Effector memory CD4-positive, alpha-beta T cell (primary cell): ENCODE measurements around the gene RP2.

ENCODE experiments used
- DNase-seq, 3 donors: peaks; one replicate each; pipeline ENCODE4 v3.0.0-alpha.2; 2020
- H3K27ac ChIP-seq: 2 replicates; pipeline ENCODE4 v1.7.0; 2013; ENCODE audit warnings: mild to moderate bottlenecking, low read length, moderate library complexity; ENCODE audit not compliant: insufficient read depth, poor library complexity, severe bottlenecking
- H3K27me3 ChIP-seq: replicated peaks from 2 replicates; pipeline ENCODE4 v1.7.0; 2013; ENCODE audit warnings: mild to moderate bottlenecking, low read length; ENCODE audit not compliant: insufficient read depth, control insufficient read depth, poor library complexity, severe bottlenecking
- H3K36me3 ChIP-seq: 2 replicates; pipeline ENCODE4 v1.7.0; 2013; ENCODE audit warnings: mild to moderate bottlenecking, low read length, moderate library complexity; ENCODE audit not compliant: control insufficient read depth, insufficient read depth
- H3K4me1 ChIP-seq: 2 replicates; pipeline ENCODE4 v1.7.0; 2013; ENCODE audit warnings: low read length, mild to moderate bottlenecking; ENCODE audit not compliant: control insufficient read depth, insufficient read depth, poor library complexity, severe bottlenecking
- H3K4me3 ChIP-seq: 2 replicates; pipeline ENCODE4 v1.7.0; 2013; ENCODE audit warnings: low read length, low read depth, mild to moderate bottlenecking; ENCODE audit not compliant: insufficient read depth, poor library complexity, severe bottlenecking
- H3K9me3 ChIP-seq: 2 replicates; pipeline ENCODE4 v1.7.0; 2013; ENCODE audit warnings: mild to moderate bottlenecking, low read length, moderate library complexity; ENCODE audit not compliant: control insufficient read depth

The RP2 gene

GRCh38 chrX:46841346-46841745, 4.5 kb downstream of the RP2 start:
- H3K4me3 ChIP-seq = no peak overlapping the region
- H3K9me3 ChIP-seq = no peaks in the 10 kb centered on the region
- no peak for DNase-seq
- no peaks in the 10 kb centered on the region for H3K4me1 ChIP-seq
- H3K27ac ChIP-seq = no peak overlapping the region
- no peaks in the 10 kb centered on the region for H3K27me3 ChIP-seq
- no peaks in the 10 kb centered on the region for H3K36me3 ChIP-seq

DNA sequence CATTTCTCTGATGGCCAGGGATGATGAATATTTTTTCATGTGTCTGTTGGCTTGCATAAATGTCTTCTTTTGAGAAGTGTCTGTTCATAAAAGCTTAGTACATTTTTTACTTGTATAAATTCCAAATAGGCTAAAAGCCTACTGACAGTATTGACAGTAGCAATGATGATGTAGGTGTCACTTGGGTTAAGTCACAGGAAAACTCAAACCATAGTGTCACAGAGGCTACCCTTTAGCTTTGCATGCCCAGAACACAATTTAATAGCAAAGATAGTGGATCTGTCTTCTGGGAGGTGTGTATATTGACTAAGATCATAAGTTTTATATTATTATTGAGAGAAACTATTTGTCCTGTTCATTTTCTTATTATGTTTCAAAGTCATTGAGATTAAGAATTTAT, 8.1 kb downstream of the RP2 start:
- H3K9me3 ChIP-seq = no peaks in the 10 kb centered on the region
- no peak overlapping the region for H3K4me3 ChIP-seq
- no peak for DNase-seq
- no peak overlapping the region for H3K27ac ChIP-seq
- no peaks in the 10 kb centered on the region for H3K36me3 ChIP-seq
- no peaks in the 10 kb centered on the region for H3K27me3 ChIP-seq
- H3K4me1 ChIP-seq = no peaks in the 10 kb centered on the region

- Histone ChIP-seq H3K27ac (no peak overlapping the region), H3K4me1 (no peaks in the 10 kb centered on the region), H3K4me3 (no peak overlapping the region), H3K27me3 (no peaks in the 10 kb centered on the region), H3K9me3 (no peaks in the 10 kb centered on the region), H3K36me3 (peaks cover 4% of the 10 kb centered on the region)
- no peak for DNase-seq
Measured at GRCh38 chrX:46849933-46850332, 13.1 kb downstream of the RP2 start.

- no peaks in the 10 kb centered on the region for H3K27me3 ChIP-seq
- H3K36me3 ChIP-seq = peaks cover 4% of the 10 kb centered on the region
- H3K27ac ChIP-seq = no peak overlapping the region
- no peaks in the 10 kb centered on the region for H3K9me3 ChIP-seq
- no peak for DNase-seq
- H3K4me3 ChIP-seq = no peak overlapping the region
- no peaks in the 10 kb centered on the region for H3K4me1 ChIP-seq
Measured at GRCh38 chrX:46850771-46851170, 13.9 kb downstream of the RP2 start.

- H3K4me1 ChIP-seq = no peaks in the 10 kb centered on the region
- no peak for DNase-seq
- H3K36me3 ChIP-seq = peaks cover 4% of the 10 kb centered on the region
- no peak overlapping the region for H3K27ac ChIP-seq
- H3K9me3 ChIP-seq = no peaks in the 10 kb centered on the region
- H3K4me3 ChIP-seq = no peak overlapping the region
- H3K27me3 ChIP-seq = no peaks in the 10 kb centered on the region
Measured at GRCh38 chrX:46856483-46856882, 19.6 kb downstream of the RP2 start.

DNA sequence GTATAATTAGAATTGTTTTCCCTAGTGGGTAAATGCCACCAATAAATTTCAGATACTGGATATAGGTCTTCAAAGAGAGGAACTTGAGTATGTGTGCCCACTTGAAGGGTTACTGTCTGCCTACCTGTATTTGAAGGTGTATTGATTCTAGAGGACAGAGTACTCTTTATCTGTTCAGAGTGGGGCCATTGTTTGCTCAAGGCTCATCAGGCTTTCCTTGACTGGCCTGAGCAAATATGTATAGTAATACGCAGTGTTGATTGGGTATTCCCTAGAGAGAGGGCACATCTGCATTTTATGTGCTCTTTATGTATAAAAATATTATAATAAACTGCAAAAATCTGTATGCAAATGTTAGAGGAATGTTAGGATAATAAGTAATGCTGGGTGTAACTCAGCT, 23.7 kb downstream of the RP2 start:
- Histone ChIP-seq H3K27me3 (no peaks in the 10 kb centered on the region), H3K27ac (no peak overlapping the region), H3K4me1 (no peaks in the 10 kb centered on the region), H3K36me3 (no peaks in the 10 kb centered on the region), H3K9me3 (no peaks in the 10 kb centered on the region), H3K4me3 (no peak overlapping the region)
- no peak for DNase-seq

- H3K4me1 ChIP-seq = no peaks in the 10 kb centered on the region
- no peaks in the 10 kb centered on the region for H3K9me3 ChIP-seq
- no peak overlapping the region for H3K27ac ChIP-seq
- no peak overlapping the region for H3K4me3 ChIP-seq
- no peaks in the 10 kb centered on the region for H3K36me3 ChIP-seq
- H3K27me3 ChIP-seq = no peaks in the 10 kb centered on the region
- no peak for DNase-seq
Measured at GRCh38 chrX:46863072-46863471, 26.2 kb downstream of the RP2 start.

DNA sequence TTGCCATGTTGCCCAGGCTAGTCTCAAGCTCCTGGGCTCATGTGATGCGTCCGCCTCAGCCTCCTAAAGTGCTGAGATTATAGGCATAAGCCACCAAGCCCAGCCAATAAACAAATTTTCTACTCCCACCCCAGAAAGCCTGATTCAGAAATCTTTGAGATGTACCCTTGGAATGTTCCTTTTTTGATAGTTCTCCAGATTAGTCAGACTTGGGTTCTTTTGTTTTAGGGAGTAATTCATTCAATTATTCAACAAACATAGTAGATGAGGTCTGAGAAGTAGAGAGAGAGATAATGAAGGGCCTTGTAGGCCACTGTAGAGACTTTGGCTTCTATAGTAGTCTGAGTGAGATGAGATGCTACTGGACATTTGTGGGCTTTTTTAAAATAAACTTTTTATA, 27.8 kb downstream of the RP2 start:
- Histone ChIP-seq H3K36me3 (no peaks in the 10 kb centered on the region), H3K27me3 (no peaks in the 10 kb centered on the region), H3K27ac (no peak overlapping the region), H3K4me3 (no peak overlapping the region), H3K4me1 (no peaks in the 10 kb centered on the region), H3K9me3 (no peaks in the 10 kb centered on the region)
- DNase-seq = no peak

DNA sequence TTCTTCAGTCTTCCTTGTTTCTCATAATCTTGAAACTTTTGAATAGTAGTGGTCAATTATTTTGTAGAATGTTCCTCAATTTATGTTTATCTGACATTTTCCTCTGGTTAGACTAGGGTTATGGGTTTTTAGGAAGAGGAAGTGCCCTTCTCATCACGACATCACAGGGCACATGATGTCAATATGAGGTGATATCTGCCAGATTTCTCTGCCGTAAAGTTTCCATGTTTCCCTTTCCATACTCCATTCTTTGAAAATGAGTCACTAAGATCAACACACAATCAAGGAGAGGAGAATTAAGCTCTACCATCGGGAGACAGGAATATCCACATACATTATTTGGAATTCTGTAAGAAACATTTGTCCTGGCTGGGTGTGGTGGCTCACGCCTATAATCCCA, 28.4 kb downstream of the RP2 start:
- no peaks in the 10 kb centered on the region for H3K4me1 ChIP-seq
- no peak for DNase-seq

DNA sequence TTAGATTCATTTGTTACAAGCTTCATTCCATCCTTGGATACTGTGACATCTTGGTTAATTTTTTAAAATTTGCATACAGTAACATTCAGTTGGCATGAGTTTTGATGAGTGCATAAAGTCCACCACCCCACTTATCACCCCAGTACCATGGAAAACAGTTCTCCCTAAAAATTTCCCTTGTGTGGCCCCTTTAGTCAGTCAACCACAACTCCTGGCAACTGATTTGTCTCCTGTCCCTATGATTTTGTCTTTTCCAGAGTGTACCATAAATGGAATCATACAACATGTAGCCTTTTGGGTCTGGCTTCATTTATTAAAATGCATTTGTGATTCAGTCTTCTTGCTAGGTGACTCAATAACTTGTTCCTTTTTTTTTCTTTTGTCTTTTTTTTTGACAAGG, 29.9 kb downstream of the RP2 start:
- Histone ChIP-seq H3K4me3 (no peak overlapping the region), H3K27ac (no peak overlapping the region), H3K27me3 (no peaks in the 10 kb centered on the region), H3K9me3 (no peaks in the 10 kb centered on the region), H3K36me3 (no peaks in the 10 kb centered on the region), H3K4me1 (no peaks in the 10 kb centered on the region)
- DNase-seq = no peak

More for the DNA sequence above, 28.4 kb downstream of the RP2 start:
- H3K36me3 ChIP-seq = no peaks in the 10 kb centered on the region
- H3K27ac ChIP-seq = no peak overlapping the region
- H3K27me3 ChIP-seq = no peaks in the 10 kb centered on the region
- H3K9me3 ChIP-seq = no peaks in the 10 kb centered on the region
- no peak overlapping the region for H3K4me3 ChIP-seq

DNA sequence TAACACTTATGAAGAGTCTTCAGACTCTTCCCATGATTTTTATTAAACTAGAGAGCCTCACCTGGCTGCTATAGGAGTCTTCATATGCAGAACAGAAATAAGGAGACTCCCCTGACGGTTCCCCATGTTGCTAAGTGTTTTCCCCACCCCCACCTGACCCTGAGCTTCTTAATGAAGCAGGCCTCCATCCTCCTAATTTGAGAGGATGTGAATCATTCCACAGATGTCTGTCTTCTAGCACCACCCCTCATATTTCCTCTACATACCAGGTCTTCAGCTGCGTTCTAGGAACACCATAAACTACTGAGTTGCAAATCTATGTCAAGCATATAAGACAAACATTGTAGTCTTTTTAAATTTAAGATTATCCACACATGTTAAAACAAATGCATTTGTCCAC, 36.9 kb downstream of the RP2 start:
- Histone ChIP-seq H3K4me3 (no peak overlapping the region), H3K9me3 (no peaks in the 10 kb centered on the region), H3K27ac (no peak overlapping the region), H3K36me3 (no peaks in the 10 kb centered on the region), H3K4me1 (no peaks in the 10 kb centered on the region), H3K27me3 (no peaks in the 10 kb centered on the region)
- no peak for DNase-seq
